HepG2 (cell line): ENCODE data around the gene BIRC5. TPM values are rescaled to one million over a fixed set of nuclear protein-coding genes. Genes with fewer than 3 reads are reported as not detected.

Experiments used
- CCDC6 ChIP-seq: sonication (generic); formaldehyde crosslinking; IDR thresholded peaks from 2 replicates; pipeline ENCODE4 v1.8.1; 2022; ENCODE audit warnings: mild to moderate bottlenecking, missing genetic modification reagents, moderate library complexity
- NPAS2 ChIP-seq: sonication (generic); formaldehyde crosslinking; IDR thresholded peaks from 2 replicates; pipeline ENCODE4 v1.8.0; 2022; ENCODE audit warnings: mild to moderate bottlenecking, missing genetic modification reagents, borderline replicate concordance
- PATZ1 ChIP-seq: sonication (generic); formaldehyde crosslinking; IDR thresholded peaks from 2 replicates; pipeline ENCODE4 v1.4.0; 2020; ENCODE audit warnings: missing genetic modification reagents
- SALL2 ChIP-seq: sonication (generic); formaldehyde crosslinking; IDR thresholded peaks from 2 replicates; pipeline ENCODE4 v1.8.1; 2023; ENCODE audit warnings: mild to moderate bottlenecking, missing genetic modification reagents, inconsistent platforms
- SKIL ChIP-seq: sonication (generic); formaldehyde crosslinking; IDR thresholded peaks from 2 replicates; pipeline ENCODE4 v1.8.0; 2022; ENCODE audit warnings: missing genetic modification reagents, mild to moderate bottlenecking, moderate library complexity, borderline replicate concordance
- TEF ChIP-seq: sonication (generic); formaldehyde crosslinking; IDR thresholded peaks from 2 replicates; pipeline ENCODE4 v1.5.0; 2020; ENCODE audit warnings: missing genetic modification reagents
- THAP9 ChIP-seq: sonication (generic); formaldehyde crosslinking; IDR thresholded peaks from 2 replicates; pipeline ENCODE4; 2020; ENCODE audit warnings: missing genetic modification reagents, mild to moderate bottlenecking, borderline replicate concordance
- ZFP62 ChIP-seq: sonication (generic); formaldehyde crosslinking; IDR thresholded peaks from 2 replicates; pipeline ENCODE4 v1.4.0; 2020; ENCODE audit warnings: missing genetic modification reagents
- ZNF274 ChIP-seq: sonication (generic); formaldehyde crosslinking; IDR thresholded peaks from 2 replicates; pipeline ENCODE4 v1.5.1; 2020; ENCODE audit warnings: mild to moderate bottlenecking, missing genetic modification reagents
- ZNF468 ChIP-seq: sonication (generic); formaldehyde crosslinking; IDR thresholded peaks from 2 replicates; pipeline ENCODE4 v1.8.0; 2022; ENCODE audit warnings: mild to moderate bottlenecking, moderate library complexity, missing genetic modification reagents
- ZNF530 ChIP-seq: sonication (generic); formaldehyde crosslinking; IDR thresholded peaks from 2 replicates; pipeline ENCODE4 v1.5.0; 2020; ENCODE audit warnings: low read depth, mild to moderate bottlenecking, missing genetic modification reagents
- ZNF597 ChIP-seq: sonication (generic); formaldehyde crosslinking; IDR thresholded peaks from 2 replicates; pipeline ENCODE4 v1.5.0; 2020; ENCODE audit warnings: missing genetic modification reagents
- ZNF639 ChIP-seq: conservative IDR thresholded peaks from 2 replicates; pipeline ENCODE4 v1.6.1; 2018; ENCODE audit warnings: missing genetic modification reagents
- ZNF740 ChIP-seq: sonication (generic); formaldehyde crosslinking; IDR thresholded peaks from 2 replicates; pipeline ENCODE4 v1.4.0; 2020; ENCODE audit warnings: missing genetic modification reagents
- ZNF766 ChIP-seq: sonication (generic); formaldehyde crosslinking; IDR thresholded peaks from 2 replicates; pipeline ENCODE4 v1.5.0; 2020; ENCODE audit warnings: missing genetic modification reagents, borderline replicate concordance
- ZSCAN29 ChIP-seq: sonication (generic); formaldehyde crosslinking; conservative IDR thresholded peaks from 2 replicates; pipeline ENCODE4 v1.4.0; 2020; ENCODE audit warnings: mild to moderate bottlenecking, missing genetic modification reagents
- polyA plus RNA-seq, 8 experiments: library from polyadenylated mRNA; depleted of rRNA in 3 of 8; stranded (reverse) in 7 of 8; unstranded in 1 of 8; fragments of >200 nt; fragmentation: Illumina TruSeq in 4 of 8; extraction: Trizol in 4 of 8; gene quantifications; 2 replicates each; pipeline versions ENCODE4 v1.2.1 to v1.2.3, GENCODE V29; 2011 to 2016; ENCODE audit warnings: low read depth in 4 of 8, missing spikeins in 1 of 8, mixed read lengths in 1 of 8; ENCODE audit not compliant: insufficient read depth in 1 of 8
- total RNA-seq, 5 experiments: library from RNA; depleted of rRNA; stranded (reverse); fragments of >200 nt; fragmentation: Illumina TruSeq; extraction: Trizol; gene quantifications; 2 replicates each; pipeline ENCODE4 v1.2.3, GENCODE V29; 2016; ENCODE audit warnings: low read depth in 1 of 5

Gene BIRC5
- total and polyA plus RNA-seq, 2 of the 13 experiments (the other 11 are each of a cell fraction or from before 2014, with no cell fraction given), result 30.3 to 135 TPM

- peak; percentile 85 for TF ChIP-seq SKIL (CRISPR knock-in tag)
- peak; percentile 93; the same call in 1 of the 2 replicates for TF ChIP-seq ZNF468 (CRISPR knock-in tag)
- no peak for TF ChIP-seq ZFP62 (CRISPR knock-in tag)
- peak; percentile 79; the same call in 1 of the 2 replicates for TF ChIP-seq ZNF766 (CRISPR knock-in tag)
- TF ChIP-seq ZNF740 (CRISPR knock-in tag), result peak; percentile 19; the same call in 1 of the 2 replicates
- TF ChIP-seq ZNF530 (CRISPR knock-in tag), result no peak
- no peak for TF ChIP-seq ZNF597 (CRISPR knock-in tag)
- TF ChIP-seq THAP9 (CRISPR knock-in tag), result no peak; the same call in 1 of the 2 replicates
- TF ChIP-seq TEF, result peak; percentile 42; the same call in 1 of the 2 replicates
- TF ChIP-seq ZNF274 (CRISPR knock-in tag), result peak; percentile 97
- 0 out of 2 replicates have a peak, but pooled peaks have one; percentile 11 for TF ChIP-seq SALL2 (CRISPR knock-in tag)
- peak; percentile 82 for TF ChIP-seq PATZ1 (CRISPR knock-in tag)
- TF ChIP-seq NPAS2 (CRISPR knock-in tag), result no peak
- peak; percentile 100 for TF ChIP-seq CCDC6 (CRISPR knock-in tag)
- no peak for TF ChIP-seq ZSCAN29 (CRISPR knock-in tag)
- peak; percentile 73 for TF ChIP-seq ZNF639 (CRISPR knock-in tag)
These were observed 27.1 kb upstream of the BIRC5 start, which contains the start of the genes AFMID and TK1 (continued) for GRCh38 chr17:78186692-78187595.
